GM20000 (cell line): ENCODE results near the gene SPTA1.

Experiments
- DNase-seq: peaks from one replicate; pipeline ENCODE4 v3.0.0; 2012; ENCODE audit warnings: low spot score
- CTCF ChIP-seq: IDR thresholded peaks from 2 replicates; pipeline ENCODE4 v1.5.1; 2012; ENCODE audit warnings: mild to moderate bottlenecking, control low read depth; ENCODE audit errors: extremely low read depth, missing control alignments

SPTA1 gene

GRCh38 chr1:158654086-158654485, 32.4 kb downstream of the SPTA1 start:
- no peak for TF ChIP-seq CTCF
- DNase-seq = no peak

GRCh38 chr1:158652721-158653334, 33.7 kb downstream of the SPTA1 start:
- no peak for TF ChIP-seq CTCF
- no peak for DNase-seq

- no peak for DNase-seq
- TF ChIP-seq CTCF = no peak
Observed at GRCh38 chr1:158649052-158649451, 37.5 kb downstream of the SPTA1 start.

- TF ChIP-seq CTCF = no peak
- no peak for DNase-seq
Observed at GRCh38 chr1:158646465-158646864, 40.0 kb downstream of the SPTA1 start.

GRCh38 chr1:158644449-158644848, 42.1 kb downstream of the SPTA1 start:
- DNase-seq = no peak
- no peak for TF ChIP-seq CTCF

GRCh38 chr1:158638904-158639303, 47.6 kb downstream of the SPTA1 start:
- DNase-seq = no peak
- no peak for TF ChIP-seq CTCF

GRCh38 chr1:158638146-158638545, 48.4 kb downstream of the SPTA1 start:
- DNase-seq = no peak
- no peak for TF ChIP-seq CTCF

GRCh38 chr1:158613764-158614163, 72.8 kb downstream of the SPTA1 start:
- no peak for DNase-seq
- no peak for TF ChIP-seq CTCF
